Stimulated activated CD8-positive, alpha-beta memory T cell treated with anti-CD3 and anti-CD28 coated beads, Interleukin-7, amount 100 ng/mL, for 4 hours (primary cell): ENCODE results near the gene SLC16A5.

Source experiments
- DNase-seq, 2 donors: peaks; one replicate each; pipeline ENCODE4 v3.0.0-alpha.2; 2020; ENCODE audit warnings: low read depth in 2 of 2

The SLC16A5 gene

DNA sequence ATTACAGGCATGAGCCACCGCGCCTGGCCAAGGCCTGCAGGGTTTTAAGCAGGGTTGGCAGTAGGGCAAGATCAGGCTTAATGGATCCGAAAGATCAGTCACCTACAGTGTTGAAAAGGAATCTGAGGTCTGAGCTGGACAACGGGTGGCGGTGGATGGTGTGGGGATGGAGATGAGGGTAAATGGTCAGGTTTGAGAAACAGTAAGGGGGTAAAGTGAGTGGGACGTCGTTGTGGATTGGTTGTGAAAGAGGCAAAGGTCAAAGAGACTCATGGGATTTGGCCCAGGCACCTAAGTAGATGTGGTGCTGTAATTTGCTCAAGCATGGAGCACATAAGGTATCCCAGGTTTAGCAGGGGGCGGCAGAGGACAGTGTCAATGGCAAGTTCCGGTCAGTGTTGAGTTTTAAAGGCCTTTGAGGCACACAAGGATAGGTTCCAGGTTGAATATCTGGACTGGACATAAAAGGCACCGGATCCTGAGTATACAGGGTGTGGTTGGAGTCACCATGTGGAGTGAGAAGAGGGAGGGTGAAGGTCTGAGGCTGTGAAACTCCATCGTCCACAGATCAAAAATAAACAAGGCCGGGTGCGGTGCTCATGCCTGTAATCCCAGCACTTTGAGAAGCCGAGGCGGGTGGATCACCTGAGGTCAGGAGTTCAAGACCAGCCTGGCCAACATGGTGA lies 1.1 kb upstream of the SLC16A5 start:
- DNase-seq: no peak

GRCh38 chr17:75087182-75087557 lies 584 bp upstream of the SLC16A5 start:
- DNase-seq: no peak

GRCh38 chr17:75088465-75089417 lies 987 bp downstream of the SLC16A5 start:
- no peak for DNase-seq

- DNase-seq: no peak
Measured at GRCh38 chr17:75090871-75091854, 3.4 kb downstream of the SLC16A5 start.

DNA sequence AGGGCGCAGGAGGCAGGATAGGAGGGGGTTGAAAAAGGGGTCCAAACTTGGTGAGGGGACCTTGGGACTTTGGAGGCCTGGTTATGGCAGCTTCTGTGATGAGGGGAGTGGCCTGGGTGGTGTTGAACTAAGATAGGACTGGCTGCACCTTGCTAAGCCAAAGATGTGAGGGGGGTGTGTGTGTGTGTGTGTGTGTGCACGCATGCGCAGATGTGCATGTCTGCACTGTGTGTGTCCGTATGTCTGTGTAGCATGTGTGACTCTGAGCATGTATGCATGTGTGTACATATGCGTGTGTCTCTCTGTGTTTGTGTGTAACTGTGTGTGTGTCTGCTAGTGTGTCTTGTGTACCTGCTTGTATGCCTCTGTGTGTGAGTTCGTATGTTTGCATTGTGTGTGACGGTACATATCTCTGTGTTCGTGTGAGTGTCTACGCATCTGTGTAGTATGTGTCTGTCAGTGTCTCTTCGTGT lies 4.1 kb downstream of the SLC16A5 start:
- DNase-seq: no peak

DNA sequence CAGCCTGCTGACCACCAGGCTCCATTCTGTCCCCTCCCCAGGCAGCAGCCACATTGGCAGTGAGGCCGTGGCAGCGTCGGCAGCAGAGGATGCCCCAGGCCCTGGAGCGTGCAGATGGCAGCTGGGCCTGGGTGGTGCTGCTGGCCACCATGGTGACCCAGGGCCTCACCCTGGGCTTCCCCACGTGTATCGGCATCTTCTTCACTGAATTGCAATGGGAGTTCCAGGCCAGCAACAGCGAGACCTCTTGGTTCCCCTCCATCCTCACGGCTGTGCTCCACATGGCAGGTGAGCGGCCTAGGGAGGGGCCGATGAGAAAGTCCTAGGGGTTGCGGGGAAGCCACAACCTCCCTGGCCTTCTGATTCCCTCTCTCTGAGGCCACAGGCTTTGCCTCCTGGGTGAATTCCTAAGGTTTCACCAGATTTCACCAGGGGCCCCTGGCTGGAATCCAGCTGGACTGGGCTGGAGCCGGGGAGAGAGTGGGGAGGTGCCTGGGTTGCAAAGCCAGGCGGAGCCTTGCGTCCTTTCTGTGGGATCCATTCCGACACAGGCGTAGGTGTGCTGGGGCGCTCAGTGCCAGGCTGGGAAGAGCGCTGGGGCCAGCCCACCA lies 5.9 kb downstream of the SLC16A5 start:
- DNase-seq: no peak

GRCh38 chr17:75094871-75095399 lies 7.2 kb downstream of the SLC16A5 start:
- DNase-seq: no peak

DNA sequence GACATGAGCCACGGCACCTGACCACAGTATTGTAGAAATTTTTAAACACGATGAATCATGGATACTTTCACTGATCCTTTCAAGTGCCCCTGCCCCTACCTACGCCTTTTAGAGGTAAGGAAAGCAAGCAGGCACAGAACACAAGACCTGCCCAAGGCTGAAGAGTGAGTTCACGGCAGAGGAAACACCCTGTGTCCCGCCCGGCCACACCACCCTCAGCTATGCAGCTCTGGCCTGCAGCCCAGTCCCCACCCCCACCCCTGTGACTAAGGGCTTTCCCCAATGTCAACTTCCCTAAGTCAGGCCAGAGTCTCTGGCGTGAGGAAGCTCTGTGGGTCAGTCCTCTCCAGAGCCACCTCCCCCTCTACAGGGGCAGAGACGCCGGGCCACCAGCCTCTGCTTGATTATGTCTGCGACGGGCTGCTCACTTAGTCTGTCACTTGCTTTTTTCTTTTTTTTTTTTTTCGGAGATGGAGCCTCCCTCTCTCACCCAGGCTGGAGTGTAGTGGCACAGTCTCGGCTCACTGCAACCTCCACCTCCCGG lies 8.4 kb downstream of the SLC16A5 start:
- DNase-seq: no peak

DNA sequence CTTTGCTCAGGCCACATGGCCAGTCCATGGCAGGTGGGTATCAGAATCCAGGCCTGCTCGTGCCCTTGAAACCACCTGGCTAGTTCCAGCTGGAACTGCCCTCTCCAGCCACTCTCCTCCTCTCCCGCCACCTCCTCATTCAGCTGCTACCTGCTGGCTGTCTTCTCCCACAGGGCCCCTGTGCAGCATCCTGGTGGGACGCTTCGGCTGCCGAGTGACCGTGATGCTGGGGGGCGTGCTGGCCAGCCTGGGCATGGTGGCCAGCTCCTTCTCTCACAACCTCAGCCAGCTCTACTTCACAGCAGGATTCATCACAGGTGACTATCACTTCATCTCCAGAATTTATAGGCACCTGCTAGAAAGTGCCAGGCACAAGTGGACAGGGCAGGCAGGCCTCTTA lies 10.1 kb downstream of the SLC16A5 start:
- DNase-seq: no peak

DNA sequence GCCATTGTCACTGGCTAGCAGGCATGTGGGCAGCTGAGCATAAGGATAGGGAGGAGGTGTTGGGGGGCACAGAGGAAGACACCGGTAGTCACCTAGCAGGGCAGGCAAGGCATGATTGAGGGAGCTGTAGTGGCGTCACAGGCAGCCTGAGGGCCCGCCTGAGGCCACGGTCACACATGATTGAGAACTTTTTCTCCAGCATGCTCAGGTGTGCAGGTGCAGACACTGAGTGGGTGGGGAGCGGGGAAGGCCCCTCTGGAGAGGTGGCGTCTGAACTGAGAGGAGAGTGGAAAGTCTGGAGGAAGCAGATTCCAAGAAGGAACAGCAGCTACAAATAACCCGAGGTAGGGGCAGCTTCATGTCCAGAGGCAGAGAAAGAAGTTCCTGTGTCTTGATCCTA lies 11.1 kb downstream of the SLC16A5 start:
- no peak for DNase-seq

DNA sequence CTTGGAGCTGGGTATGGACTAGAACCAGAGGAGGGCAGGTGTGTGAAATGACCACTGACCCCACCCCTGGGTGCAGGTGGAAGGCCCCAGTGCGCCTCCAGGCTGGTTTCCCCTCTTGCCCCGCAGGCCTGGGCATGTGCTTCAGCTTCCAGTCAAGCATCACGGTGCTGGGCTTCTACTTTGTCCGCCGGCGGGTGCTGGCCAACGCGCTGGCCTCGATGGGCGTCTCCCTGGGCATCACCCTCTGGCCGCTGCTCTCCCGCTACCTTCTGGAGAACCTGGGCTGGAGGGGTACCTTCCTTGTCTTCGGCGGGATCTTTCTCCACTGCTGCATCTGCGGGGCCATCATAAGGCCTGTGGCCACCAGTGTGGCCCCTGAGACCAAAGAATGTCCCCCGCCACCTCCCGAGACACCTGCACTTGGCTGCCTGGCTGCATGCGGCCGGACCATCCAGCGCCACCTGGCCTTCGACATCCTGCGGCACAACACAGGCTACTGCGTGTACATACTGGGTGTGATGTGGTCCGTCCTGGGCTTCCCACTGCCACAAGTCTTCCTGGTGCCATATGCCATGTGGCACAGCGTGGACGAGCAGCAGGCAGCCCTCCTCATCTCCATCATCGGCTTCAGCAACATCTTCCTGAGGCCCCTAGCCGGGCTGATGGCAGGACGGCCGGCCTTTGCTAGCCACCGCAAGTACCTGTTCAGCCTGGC lies 12.3 kb downstream of the SLC16A5 start:
- no peak for DNase-seq

DNA sequence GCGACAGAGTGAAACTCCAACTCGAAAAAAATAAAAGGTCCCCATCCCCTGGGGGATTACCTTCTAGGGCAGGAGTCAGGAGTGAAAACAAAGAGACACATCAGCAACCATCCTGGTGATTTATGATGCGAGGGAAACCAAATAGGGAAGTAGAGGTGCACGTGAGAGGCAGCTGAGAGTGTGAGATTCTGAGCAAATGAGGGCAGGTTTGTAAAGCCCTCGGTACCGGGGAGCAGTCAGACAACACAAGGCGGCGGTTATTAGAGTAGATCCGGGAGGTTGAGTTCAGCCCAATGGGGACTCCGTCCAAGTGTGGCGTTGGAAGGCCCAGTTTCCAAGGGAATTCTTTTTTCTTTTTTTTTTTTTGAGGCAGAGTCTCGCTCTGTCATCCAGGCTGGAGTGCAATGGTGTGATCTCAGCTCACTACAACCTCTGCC lies 14.6 kb downstream of the SLC16A5 start:
- no peak for DNase-seq

DNA sequence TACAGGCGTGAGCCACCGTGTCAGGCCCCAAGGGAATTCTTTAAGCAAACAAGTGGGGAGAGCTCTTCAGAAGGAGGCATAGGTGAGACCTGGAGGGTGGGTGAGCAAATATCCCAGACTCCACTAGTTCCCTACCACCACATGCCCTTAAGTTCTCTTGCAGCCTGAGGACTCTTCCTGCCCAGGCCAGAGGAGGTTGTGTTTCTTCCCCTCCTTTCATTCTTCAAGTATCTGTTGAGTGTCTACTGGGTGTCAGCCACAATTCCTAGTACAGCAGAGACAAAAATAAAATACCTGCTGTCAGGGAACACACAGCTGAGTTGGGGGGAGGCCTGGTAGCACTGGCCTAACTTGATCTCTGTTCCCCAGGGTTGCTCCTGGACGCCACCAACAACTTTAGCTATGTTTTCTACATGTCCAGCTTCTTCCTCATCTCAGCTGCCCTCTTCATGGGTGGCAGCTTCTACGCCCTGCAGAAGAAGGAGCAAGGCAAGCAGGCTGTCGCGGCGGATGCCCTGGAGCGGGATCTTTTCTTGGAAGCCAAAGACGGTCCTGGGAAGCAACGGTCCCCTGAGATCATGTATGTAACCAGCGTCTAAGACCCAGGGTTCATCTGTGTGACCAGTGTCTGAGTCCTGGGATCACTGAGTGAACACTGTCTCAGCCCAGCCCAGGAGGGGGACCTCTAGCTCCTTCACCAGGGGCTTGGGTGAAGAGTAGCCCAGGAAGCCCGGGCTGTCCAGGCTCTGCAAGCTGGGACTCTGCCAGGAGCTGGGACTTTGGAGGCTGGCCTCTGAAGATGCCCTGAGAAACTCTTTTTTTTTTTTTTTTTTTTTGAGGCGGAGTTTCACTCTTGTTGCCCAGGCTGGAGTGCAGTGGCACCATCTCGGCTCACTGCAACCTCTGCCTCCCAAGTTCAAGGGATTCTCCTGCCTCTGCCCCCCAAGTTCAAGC lies 16.1 kb downstream of the SLC16A5 start:
- no peak for DNase-seq

GRCh38 chr17:75105126-75106080 lies 17.6 kb downstream of the SLC16A5 start:
- DNase-seq: no peak

DNA sequence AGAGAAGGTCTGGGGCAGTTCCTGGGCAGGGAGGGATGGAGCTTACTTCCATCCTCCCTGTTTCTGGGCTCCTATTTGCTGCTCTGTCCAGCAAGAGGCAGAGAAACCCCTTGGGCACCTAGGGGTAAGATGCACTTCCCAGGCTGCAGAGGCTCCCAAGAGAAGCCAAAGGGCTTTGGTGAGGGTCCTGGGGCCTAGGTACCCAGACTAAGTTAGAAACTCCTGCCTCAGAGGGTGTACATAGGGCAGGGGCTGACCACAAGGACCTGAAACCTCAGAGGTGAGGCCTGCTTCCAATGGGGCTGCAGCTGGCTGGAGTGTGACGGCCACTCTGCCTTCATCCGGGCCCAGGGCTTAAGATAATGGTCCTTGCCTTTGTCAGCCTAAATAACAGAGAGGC lies 20.4 kb downstream of the SLC16A5 start:
- DNase-seq: no peak

- no peak for DNase-seq
Measured at GRCh38 chr17:75109046-75109406, 21.3 kb downstream of the SLC16A5 start.

- peak; percentile 77 to 86 for DNase-seq
Measured at GRCh38 chr17:75109407-75110233, 21.9 kb downstream of the SLC16A5 start, which contains the start of gene ARMC7. ARMC7 (plus strand) TSS chr17:75109969; CDS start chr17:75110289, 320 bp downstream.
